ENCODE data around the gene SPG11. TPM values are rescaled to one million over a fixed set of nuclear protein-coding genes. Genes with fewer than 3 reads are reported as not detected.

Gene SPG11
- total RNA-seq (2021; ENCODE audit: unreplicated experiment) (55.0 TPM), Bru-seq, nascent RNA (percentile 83 among the genes with signal in this experiment), BruChase-seq, experiment 1, labeled RNA remaining after a 2-hour chase (percentile 87 among the genes with signal in this experiment), BruChase-seq, experiment 2, labeled RNA remaining after a 6-hour chase (percentile 84 among the genes with signal in this experiment)
- 42.1 TPM for polyA plus RNA-seq (2012; ENCODE audit: insufficient read length)
- long read RNA-seq, full-length matches to known transcripts, result 16 of 35 reads
- long read RNA-seq, partial matches to known transcripts, result 14 of 35 reads
- long read RNA-seq, other reads (novel, unspliced or antisense), result 5 of 35 reads

- in situ Hi-C loops (cut with HindIII; ENCODE audit: low pct_unique_long_range_greater_than_20kb, low sequenced_read_pairs), result no loop called here
These were observed at the start of gene SPG11 for GRCh38 chr15:44663410-44664308. TSS of gene SPG11 (minus strand) at chr15:44663662. CDS start at chr15:44663647, 15 bp downstream.

More at GRCh38 chr15:44663410-44664308, at the start of gene SPG11:
- H3K4me3 ChIP-seq (ENCODE audit: low read depth in 2 of 2, low read length in 2 of 2), result peak within 1 kb of the TSS; percentile 81 to 97
- H3K9me3 ChIP-seq (ENCODE audit: control insufficient read depth, insufficient read depth, low read depth, low read length), result no peaks in the 10 kb centered on the region
- H3K27ac ChIP-seq (ENCODE audit: low read length), result peak within 1 kb of the TSS; percentile 98
- ChIA-PET CTCF (interaction anchor here (0.5 to 2.0 kb wide), 10 partner anchors 13 to 258 kb away, joined by 3 to 51 read pairs (median 4); partner anchors contain the start of genes B2M, PATL2 and TRIM69), POLR2A (interaction anchor here (0.8 to 2.2 kb wide), 3 partner anchors 49 to 73 kb away, joined by 3 to 11 read pairs (median 4); no protein-coding TSS in a partner anchor)
- peaks cover 5% of the 10 kb centered on the region; the same call in 1 of the 2 replicates for H3K36me3 ChIP-seq (ENCODE audit: control insufficient read depth, insufficient read depth, low read length)
- DNase-seq (ENCODE audit: low read depth, low spot score), result peak; percentile 91
- ATAC-seq, result peak; percentile 98
- TSS peak; percentile 76 for BruUV-seq (replicated peaks)
- no peaks in the 10 kb centered on the region for H3K27me3 ChIP-seq (ENCODE audit: control insufficient read depth, insufficient read depth, low read length)
- intact Hi-C loops (cut with micrococcal nuclease; ENCODE audit: unreplicated experiment), result loop anchor here (5.0 kb wide), 1 partner anchor 74 kb away; the partner anchor contains the start of gene TRIM69
- TF ChIP-seq SIN3A (IDR thresholded peaks at IDR 0.05; ENCODE audit: borderline replicate concordance, insufficient read depth, low read depth, low read length), result peak; percentile 80; the same call in 1 of the 2 replicates
- peak; percentile 98 for TF ChIP-seq POLR2AphosphoS5 (IDR thresholded peaks at IDR 0.05; ENCODE audit: low read depth, low read length)
- TF ChIP-seq CTCF (IDR thresholded peaks at IDR 0.05), result peak; percentile 94
- no peak for TF ChIP-seq TCF7L2 (IDR thresholded peaks at IDR 0.05; ENCODE audit: low read depth, low read length)
- peak in 1 of 2 experiments; percentile 42; a peak in 1 of 4 replicates for TF ChIP-seq REST (IDR thresholded peaks at IDR 0.05; ENCODE audit: insufficient read depth in 1 of 2, low read depth in 2 of 2, low read length in 1 of 2)
- peaks cover 15% of the 10 kb centered on the region for H3K4me1 ChIP-seq (ENCODE audit: control insufficient read depth, insufficient read depth, low read length)

Measured in Panc1 (cell line).